HG02938 (cell line): ENCODE measurements around the gene AMIGO2.

ENCODE experiments used
- ATAC-seq: cut with Tn5 transposase; IDR thresholded peaks from one replicate; pipeline ENCODE4 v1.9.1; 2021; ENCODE audit warnings: mild to moderate bottlenecking, moderate library complexity; ENCODE audit not compliant: unreplicated experiment

Gene AMIGO2

GRCh38 chr12:47099610-47100009, 19.9 kb upstream of the AMIGO2 start:
- ATAC-seq = no peak

- no peak for ATAC-seq
These were observed 18.3 kb upstream of the AMIGO2 start for GRCh38 chr12:47098099-47098498.

GRCh38 chr12:47097276-47097896, 17.6 kb upstream of the AMIGO2 start:
- no peak for ATAC-seq

GRCh38 chr12:47095446-47096236, 15.9 kb upstream of the AMIGO2 start:
- no peak for ATAC-seq

GRCh38 chr12:47094804-47095203, 15.0 kb upstream of the AMIGO2 start:
- no peak for ATAC-seq

GRCh38 chr12:47091009-47091408, 11.2 kb upstream of the AMIGO2 start:
- ATAC-seq = no peak

GRCh38 chr12:47088021-47088944, 8.5 kb upstream of the AMIGO2 start:
- no peak for ATAC-seq

GRCh38 chr12:47087088-47087688, 7.4 kb upstream of the AMIGO2 start:
- ATAC-seq = no peak

GRCh38 chr12:47085815-47086252, 6.1 kb upstream of the AMIGO2 start:
- no peak for ATAC-seq

GRCh38 chr12:47084172-47084571, 4.4 kb upstream of the AMIGO2 start:
- ATAC-seq = no peak

GRCh38 chr12:47082796-47083621, 3.2 kb upstream of the AMIGO2 start:
- ATAC-seq = no peak

GRCh38 chr12:47082283-47082682, 2.5 kb upstream of the AMIGO2 start:
- no peak for ATAC-seq

- ATAC-seq = no peak
These were observed 1.2 kb upstream of the AMIGO2 start for GRCh38 chr12:47080725-47081502.

GRCh38 chr12:47079981-47080724, 394 bp upstream of the AMIGO2 start:
- ATAC-seq = no peak

- no peak for ATAC-seq
These were observed 859 bp downstream of the AMIGO2 start for GRCh38 chr12:47078733-47079467.

- no peak for ATAC-seq
These were observed 1.7 kb downstream of the AMIGO2 start for GRCh38 chr12:47078086-47078395.

GRCh38 chr12:47077206-47078085, 2.3 kb downstream of the AMIGO2 start:
- ATAC-seq = no peak
